ENCODE data around the gene TWF1.
A peak's percentile ranks its signal among the peaks of the same experiment; 100 is the strongest.
"Not testable (repeated sequence)": the region's sequence is repeated elsewhere in the genome, so short reads cannot be mapped to it uniquely, and the experiment has no call there.

TWF1 gene
- total RNA-seq = 107 reads per million, percentile 84 among the genes with 10 or more reads in this experiment

DNA sequence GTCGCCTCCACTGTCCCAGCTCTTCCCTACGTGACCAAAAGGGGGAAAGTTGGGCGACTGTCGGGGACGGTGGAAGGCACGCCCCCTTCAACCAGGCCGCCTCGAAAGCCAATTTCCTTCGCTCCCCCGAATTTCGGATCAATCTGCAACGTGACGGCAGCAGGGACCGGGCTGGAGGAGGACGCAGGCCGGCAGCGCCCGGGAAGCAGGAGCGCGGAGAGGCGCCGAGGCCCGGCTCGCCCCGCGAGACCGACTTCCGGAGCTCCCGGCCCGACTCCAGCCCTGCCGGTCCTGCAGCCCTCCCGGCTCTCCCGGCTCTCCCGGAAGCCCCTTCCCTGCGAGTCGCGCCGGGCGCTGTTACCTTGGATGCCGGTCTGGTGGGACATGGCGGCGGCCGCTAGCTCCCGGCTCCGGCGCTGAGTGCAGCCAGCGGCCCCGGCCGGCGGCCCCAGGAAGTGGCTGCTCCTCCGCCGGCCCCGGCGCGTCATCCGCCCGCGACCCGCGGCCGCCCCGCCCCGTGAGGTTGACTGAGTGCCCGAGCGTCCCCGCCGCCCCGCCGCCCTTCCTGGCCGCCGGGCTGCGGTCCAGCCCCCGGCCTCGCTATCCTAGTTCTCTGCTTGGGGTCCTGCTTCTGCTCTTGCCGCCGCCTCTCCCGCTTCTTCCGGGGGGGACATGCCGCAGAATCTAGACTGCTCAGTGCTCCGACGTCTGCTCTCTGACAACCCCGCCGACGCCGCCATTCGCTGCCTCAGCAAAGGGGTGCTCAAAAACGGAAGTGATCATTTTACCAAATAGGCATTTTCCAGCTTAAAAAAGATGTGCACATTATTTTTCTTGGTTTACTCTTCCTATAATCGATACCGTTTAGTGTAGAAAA, at the start of gene TWF1:
TWF1 (minus strand) TSS at position 458 of the 877 bp plus-strand sequence; CDS start at position 386, 72 bp downstream.
- peak; percentile 74 for DNase-seq

DNA sequence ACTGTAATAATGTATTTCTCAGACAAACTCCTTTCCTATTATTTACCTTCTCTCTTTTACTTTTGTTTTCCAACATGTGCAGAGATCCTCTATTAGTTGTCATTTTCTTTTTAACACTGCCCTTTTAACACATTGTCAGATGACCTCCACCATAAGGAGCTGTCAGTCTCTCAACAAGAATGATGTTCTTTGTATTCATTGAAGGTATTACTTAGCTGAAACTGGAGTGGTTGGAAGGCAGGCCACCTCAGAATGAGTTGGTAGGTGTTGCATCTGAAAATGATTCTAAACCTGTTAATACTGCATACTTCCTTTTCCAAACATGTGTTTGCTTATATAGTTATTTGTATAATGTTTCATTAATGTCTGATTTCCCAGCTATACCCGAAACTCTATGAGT, 46.6 kb upstream of the TWF1 start:
- no peak for DNase-seq

DNA sequence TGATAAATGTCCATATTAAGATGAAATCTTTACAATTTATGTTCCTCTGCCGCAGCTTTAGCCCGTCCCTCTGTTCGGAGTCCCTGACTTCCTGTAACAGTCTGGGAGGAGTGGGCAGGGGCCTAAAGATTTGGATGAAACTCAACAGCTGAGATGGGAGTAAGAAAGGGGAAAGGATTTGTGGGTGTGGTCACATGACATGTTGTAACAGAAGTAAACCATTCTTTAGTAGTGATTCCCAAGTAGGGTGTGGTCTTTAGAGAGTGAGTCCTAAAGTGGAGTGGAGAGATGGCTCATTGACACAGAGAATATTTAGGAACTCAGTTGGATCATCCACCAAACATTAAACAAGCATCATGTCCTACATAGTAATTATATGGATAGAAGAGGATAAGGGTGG, 42.7 kb upstream of the TWF1 start:
- no peak for DNase-seq

DNA sequence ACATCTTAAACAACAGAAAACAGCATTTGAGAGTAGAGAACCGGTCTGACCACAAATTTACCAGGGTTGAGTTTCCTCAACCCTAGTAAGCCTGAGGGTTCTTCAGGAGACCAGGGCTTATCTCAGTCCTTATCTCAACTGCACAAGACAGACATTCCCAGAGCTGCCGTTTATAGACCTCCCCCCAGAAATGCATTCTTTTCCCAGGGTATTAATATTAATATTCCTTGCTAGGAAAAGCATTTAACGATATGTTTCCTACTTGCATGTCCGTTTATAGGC, 42.0 kb upstream of the TWF1 start:
- no peak for DNase-seq

DNA sequence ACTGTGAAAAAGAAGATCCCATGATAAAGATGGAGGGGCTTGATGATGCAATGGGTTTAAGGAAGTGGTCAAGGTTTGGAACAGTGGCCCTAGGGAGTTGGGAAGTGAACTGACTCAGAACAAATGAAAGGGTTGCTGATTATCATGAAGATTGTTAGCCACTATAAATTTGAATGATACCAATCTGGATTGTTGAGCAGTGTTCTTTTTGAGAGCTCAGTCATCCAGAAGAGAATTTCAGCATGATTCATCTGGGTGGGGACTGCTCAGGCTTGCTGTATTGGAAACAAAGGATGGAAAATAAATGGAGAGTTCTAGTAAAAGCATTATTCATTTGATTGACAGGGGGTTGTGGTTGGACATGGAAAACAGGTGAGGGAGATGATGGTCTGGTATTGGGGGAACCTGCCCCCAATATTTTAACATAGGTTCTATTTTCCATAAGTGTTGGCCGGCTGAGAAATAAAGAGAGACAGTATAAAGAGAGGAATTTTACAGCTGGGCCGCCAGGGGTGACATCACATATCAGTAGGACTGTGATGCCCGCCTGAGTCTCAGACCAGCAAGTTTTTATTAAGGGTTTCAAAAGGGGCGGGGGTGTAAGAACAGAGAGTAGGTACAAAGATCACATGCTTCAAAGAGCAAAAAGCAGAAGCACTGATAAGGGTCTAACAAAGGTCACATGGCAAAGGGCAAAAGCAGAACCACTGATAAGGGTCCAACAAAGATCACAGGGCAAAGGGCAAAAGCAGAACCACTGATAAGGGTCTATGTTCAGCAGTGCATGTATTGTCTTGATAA, 41.5 kb upstream of the TWF1 start:
- not testable (repeated sequence) for DNase-seq

DNA sequence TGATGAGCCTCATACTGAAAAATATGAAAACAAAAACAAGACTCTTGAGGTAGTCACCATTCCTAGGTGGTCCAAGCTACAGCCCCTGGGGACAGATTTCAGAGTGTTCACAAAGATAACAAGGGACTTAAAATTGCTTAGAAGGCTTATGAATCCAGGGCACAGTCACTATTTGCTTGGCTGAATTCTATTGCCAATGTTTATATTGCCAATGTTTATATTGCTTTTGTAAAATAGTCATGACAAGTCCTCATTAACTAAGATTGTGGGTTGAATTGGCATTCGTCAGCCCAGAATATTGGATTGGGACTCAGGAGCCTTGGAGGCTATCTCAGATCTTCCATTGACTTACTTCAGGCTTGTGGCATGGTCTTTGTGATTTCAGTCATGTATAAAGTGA, 36.1 kb upstream of the TWF1 start:
- DNase-seq = no peak

DNA sequence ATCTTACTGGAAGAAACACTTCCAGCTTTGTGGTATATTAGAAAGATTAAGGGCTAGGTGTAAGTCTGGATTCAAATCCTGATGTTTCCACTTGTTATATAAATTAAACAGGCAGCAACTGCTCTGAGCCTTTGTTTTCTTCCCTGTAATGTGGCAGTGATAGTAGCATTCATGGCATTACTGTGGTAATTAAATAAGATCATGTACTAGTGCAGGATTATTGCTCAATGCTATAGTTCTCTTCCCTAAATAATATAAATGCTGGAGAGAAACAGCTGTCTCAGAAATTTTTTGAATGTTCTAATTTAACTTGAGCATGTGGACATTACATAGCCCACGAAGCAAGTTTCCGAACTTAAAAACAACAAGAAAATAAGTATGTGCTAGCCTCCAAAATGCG, 35.1 kb upstream of the TWF1 start:
- DNase-seq = no peak

DNA sequence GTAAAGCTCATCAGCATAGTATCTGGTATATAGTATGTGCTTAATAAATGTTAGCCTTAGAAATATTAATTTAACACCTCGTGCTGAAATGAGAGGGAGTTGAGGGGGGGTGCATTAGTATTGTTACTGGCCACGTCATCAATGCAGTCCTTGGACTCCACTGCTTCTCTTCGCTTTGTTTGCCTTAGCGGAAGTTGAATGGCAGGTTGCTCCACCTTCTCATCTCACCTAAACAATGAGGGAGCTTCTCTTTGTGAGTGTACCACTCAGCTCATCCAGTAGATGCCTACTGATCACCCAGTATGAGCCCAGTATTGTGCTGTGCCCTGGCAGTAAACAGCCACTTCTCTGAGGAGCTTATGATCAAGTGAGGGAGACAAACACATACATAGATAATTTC, 34.2 kb upstream of the TWF1 start:
- no peak for DNase-seq

DNA sequence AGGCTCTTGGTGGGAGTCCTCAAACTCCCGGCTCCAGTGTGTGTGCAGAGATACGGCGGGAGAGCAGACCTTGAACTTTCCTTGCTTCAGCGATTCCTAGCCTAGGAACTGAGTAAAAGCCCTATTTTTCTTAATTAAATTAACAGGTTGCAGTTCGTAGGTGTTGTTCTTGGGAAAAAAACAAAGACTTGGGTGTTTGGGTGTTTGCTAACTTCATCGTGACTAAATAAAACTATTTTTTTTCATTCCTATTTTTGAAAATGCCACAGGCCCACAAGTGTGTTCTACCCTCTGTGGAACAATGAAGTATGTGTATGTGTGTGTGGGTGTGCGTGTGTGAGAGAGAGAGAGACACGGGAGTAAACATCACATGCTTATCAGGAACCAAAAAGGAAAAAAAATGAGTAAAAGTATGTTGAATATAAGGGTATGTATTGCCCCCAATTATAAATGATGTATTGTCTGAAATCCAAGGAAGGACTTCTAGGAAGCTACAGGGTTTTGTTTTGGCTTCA, 30.4 kb upstream of the TWF1 start:
- DNase-seq = no peak

DNA sequence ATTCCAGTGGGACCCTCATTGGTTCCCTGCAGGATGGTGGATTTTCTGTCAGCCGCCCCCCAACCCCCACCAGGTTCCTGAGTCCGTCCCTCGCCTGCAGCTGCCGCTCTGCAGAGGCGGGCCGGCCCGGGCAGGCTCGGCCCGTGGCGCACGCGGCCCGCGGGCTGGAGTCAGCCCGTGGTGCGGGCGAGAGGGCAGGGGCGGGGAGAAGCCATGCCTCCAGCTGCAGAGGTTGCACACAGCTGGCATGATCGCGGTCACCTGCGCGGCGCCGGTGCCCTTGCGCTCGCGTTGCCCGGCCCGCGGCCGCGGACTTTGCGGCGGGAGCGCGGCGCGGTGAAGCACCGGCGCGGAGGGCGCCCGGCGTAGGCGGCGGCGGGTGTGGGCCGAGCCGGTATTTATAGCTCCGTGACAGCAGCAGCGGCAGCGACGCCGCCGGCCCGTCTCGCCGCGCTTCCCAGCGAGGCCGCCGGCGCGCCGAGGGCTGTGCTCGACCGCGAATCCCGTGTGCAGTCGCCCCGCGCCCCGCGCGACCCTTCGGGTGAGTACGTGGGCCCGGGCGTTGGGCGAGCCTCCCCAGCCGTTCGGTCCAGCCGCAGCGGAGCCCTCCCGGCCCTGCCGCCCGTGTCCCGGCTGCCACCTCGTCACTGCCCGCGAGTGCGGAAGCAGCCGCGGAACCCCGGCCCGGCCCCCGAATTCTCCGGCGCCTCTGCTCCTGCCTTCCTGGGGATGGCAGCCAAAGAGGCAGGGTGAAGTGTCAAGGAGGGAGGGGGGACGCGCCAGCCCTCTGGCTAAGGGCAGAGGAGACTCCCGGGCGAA, 29.7 kb upstream of the TWF1 start, which contains the start of gene TMEM117:
TMEM117 (plus strand) TSS at position 426 of the 819 bp plus-strand sequence.
- peak; percentile 50 for DNase-seq

DNA sequence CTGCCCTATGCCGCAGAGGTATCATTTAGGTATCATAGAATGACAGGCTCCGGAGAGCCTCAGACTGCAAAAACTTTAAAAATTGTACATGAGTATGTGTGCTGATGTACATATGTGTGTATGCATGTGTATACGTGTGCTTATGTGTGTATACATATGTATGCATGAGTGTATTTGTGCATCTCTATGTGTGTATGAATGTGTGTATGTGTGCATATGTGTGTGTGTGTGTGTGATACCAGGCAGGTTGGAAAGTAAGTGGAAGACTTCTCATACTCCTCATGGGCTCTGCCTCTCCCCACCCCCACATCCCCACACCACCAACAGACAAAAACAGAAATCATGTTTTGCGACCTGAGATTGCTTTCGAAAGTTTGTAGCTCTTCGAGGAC, 29.1 kb upstream of the TWF1 start:
- DNase-seq = no peak

DNA sequence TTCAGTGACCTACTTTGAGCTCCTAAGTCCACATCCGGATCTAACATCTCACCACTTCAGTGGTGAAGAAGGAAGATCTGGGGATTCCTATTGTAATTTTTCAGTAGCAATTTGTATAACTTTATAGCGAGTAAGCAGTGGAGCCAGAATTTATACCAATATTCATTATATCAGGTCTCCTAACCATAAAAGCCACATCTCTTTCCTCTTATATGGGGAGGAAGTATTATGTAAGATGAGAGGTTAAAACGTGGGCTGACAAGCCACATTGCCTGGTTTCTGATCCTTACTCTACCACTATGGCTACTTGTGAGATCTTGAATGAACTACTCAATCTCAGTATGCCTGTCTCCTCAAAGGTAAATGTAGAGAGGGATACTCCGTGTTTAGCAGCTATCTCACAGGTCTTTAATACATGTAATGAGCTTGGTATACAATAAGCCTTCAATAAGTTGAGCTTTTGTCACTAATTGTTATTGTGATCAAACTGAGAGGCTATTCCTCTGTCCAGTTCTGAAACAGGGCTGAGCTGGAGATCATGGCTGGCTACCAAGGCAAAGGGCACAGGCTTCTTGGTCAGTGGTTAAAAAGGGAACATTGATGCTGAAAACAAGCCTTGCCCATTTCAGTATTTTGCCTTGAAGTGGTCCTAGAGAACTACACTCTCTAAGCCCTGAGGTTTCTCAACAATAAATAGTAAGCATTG, 26.5 kb upstream of the TWF1 start:
- no peak for DNase-seq

DNA sequence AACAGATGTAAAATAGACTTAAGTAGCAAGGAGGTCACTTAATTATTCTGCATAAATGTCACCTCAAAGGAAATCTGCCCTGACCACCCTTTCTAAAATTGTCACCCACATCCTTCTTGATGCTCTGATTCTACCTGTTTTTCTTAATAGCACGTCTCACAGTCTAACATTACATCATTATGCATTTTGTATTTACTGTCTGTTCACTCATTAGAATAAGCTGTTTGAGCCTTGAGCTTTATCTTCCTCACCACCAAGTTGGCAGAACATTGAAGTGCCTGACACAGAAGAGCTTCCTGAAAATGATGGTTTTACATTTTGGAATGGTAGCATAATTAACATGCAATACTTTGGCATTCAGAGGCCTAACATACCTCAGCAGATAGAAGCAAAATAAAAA, 21.0 kb upstream of the TWF1 start:
- DNase-seq = no peak

DNA sequence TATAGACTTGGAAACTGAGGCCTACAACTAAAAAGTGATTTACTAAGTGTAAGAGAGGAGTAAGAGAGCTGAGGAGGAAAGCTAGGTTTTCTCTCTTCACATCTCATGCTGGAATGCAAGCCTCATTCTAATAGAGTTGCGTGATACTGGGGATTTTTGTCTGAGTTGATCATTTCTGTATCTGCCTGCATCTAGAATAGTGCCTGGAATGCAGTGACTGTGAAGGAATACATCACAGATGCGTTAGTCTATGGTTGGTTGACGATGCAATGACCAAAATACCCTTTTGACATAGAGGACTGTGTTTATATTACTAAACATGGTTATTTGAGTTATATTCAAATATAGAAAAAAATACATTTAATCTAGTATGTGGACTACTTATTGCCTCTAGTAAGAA, 20.6 kb upstream of the TWF1 start:
- no peak for DNase-seq

DNA sequence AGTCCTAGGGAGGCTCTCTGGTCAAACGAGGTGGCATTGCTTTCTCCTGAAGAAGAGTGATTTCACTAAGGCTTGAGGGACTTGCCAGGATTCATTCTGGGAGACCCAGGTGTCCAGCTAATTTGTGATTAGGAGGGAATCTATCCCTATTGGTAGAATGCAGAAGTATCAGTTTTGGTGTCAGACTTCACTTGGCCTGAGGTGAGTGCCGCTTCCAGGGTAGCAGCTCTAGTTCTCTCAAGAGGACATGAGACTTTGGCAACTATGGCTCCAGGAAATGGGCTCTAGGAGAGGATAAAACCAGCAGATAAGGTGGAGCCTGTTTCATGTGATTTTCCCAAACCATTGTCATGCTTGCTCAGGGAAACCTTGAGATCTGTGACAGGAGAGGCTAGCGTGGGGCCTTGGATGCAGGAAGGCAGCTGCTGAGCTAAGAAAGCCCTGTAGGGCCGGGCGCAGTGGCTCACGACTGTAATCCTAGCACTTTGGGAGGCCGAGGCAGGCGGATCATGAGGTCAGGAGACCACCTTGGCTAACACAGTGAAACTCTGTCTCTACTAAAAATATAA, 18.2 kb upstream of the TWF1 start:
- no peak for DNase-seq

DNA sequence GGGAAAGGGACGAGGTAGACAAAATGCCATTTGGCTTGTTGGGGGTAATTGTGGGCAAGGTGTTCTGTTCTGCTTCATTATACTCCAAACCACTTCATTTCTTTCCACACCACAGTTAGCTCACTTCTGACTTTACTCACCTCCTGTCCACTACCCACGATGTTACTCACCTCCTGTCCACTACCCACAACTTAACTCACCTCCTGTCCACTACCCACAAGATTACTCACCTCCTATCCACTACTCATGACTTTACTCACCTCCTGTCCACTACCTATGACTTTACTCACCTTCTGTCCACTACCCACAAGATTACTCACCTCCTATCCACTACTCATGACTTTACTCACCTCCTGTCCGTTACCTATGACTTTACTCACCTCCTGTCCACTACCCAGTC, 10.1 kb upstream of the TWF1 start:
- DNase-seq = no peak

DNA sequence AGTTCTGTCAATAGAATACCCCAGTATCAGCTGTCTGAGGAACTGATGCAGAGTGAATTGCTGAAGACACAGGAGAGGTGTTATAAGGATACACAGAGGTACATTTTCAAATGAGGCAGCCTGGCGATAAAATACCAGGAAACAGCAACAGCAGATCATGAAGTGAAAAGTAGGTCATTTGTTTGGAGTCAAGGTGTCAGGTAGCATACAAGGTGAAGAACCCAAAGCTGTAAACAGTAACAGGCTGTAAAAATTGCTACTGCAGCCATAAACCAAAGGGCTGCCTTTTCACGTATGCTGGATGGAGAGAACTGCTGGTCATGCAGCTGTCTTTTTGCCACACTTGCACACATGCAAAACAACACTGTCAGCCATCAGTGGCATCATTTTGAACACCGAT, 9.3 kb upstream of the TWF1 start:
- DNase-seq = no peak

DNA sequence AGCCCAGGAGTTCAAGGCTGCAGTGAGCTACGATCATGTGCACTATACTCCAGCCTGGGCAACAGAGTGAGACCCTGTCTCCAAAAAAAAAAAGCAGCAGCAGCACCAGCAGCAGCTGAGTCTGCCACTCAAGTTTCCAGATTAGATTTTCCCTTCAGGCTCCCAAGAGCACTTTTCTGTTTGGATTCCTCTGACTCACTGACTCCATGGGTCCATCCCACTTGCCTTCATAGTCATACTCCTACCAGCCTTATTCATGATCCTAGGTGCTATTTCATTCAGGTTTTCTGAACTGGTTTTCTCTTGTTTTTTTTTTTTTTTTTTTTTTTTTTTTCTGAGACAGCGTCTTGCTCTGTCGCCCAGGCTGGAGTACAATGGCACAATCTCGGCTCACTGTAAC, 6.8 kb upstream of the TWF1 start:
- no peak for DNase-seq

DNA sequence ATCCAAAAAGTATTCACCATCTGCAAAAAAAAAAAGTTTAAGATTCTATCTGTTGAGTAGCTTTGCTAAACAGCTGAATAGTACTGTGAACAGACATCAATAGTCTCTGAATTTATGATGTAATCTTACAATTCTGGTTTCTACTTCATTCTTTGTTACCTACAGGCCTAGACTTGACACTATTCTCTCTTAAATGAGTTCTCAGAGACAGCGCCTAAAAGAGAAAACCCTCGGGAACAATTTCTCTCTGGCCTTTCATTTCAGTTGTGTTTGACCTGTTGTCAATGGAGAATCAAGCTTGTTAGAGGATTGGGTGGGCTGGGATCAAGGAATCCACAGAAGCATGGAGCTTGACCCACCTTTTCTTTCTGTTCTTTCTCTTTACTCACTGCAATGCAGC, 5.9 kb upstream of the TWF1 start:
- no peak for DNase-seq

DNA sequence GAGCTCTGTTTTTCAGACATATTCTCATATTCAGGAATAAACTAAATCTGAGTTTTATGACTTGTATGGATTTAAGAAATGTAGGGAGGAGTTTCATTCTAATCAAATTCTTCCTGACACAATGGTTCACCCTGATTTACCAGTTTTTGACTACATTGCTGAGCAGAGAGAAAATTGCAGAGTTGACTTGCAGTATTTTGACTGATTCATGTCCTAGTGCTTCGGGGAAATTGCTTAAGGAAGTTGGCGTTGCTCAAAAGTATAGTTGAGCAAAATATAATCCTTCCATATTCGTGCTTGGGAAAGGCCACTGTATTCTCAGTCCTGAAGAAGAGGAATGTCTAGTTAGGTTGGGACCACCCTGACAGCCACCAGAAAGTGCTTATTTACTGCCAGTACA, 1.3 kb upstream of the TWF1 start:
- DNase-seq = no peak

DNA sequence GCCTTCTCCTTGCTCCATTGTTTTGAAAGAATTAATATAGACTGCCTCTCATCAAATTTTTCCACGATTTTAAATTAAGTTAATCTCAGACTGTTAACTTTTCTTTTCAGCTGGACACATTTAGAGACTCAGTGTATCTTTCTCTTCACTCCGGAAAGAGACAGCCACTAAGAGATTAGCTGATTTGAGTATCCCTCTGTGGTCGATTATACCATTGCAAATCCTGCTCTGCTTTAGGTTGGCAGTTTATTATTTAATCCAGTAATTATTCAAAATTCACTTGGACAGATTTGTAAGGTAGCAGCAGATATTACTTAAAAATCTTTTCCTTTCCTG, 588 bp upstream of the TWF1 start:
- DNase-seq = no peak

DNA sequence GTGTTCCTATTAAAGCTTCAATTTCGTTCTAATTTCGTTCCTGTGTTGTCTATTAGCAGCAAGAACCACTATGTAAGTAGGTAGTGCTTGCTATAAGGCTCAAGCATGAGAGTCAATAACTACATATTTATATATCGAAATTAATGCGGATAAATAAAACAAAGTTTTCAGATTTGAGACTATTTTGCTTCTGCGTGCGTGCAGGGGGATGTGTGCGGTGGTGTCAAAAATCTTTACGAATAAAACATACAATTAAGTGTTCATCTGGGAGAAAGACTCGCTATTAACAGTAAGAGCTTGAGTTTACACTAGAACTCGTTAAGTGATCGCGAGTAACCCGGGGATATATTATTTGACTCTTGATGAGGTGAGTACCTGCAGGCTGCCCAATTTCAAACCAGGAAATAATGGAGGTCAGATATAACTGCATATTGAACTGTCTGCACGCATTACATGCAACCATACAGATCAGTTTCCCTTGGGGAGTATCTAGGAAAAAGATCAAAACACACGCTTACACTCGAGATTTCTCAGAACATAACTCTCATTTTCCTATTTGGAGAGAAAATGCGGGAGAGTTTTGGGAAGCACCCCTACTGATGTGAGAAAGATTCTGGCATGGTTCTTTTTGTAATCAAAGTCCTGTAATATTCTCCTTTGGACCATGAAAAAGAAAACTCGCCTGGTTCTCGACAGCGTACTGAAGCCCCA, 813 bp downstream of the TWF1 start:
- no peak for DNase-seq

Data from effector CD4-positive, alpha-beta T cell (primary cell).